HTR-8/SVneo (cell line): Measurements from ENCODE around the gene KIF6.
A peak's percentile ranks its signal among the peaks of the same experiment; 100 is the strongest.

Experiments used
- DNase-seq: peaks from one replicate; pipeline ENCODE4 v3.0.0; 2011; ENCODE audit warnings: low spot score, mixed read lengths; ENCODE audit not compliant: insufficient read length
- FAIRE-seq: peaks from 2 replicates; lab custom pipeline; 2011; peaks lifted over from hg19 to GRCh38; lab: Jason Lieb, UNC

Gene KIF6

GRCh38 chr6:39365281-39366074 is 359.7 kb downstream of the KIF6 start:
- FAIRE-seq (no peak), DNase-seq (peak; percentile 60)

GRCh38 chr6:39363280-39363679 is 361.9 kb downstream of the KIF6 start:
- FAIRE-seq, result no peak
- no peak for DNase-seq

GRCh38 chr6:39362487-39362865 is 362.7 kb downstream of the KIF6 start:
- peak; percentile 48 for DNase-seq
- no peak for FAIRE-seq

- DNase-seq (peak; percentile 69), FAIRE-seq (peak; percentile 73)
Measured at GRCh38 chr6:39361657-39362486, 363.3 kb downstream of the KIF6 start.

GRCh38 chr6:39360378-39360777 is 364.8 kb downstream of the KIF6 start:
- DNase-seq (no peak), FAIRE-seq (no peak)

GRCh38 chr6:39357998-39358686 is 367.1 kb downstream of the KIF6 start:
- FAIRE-seq, result peak; percentile 33

GRCh38 chr6:39353698-39354315 is 371.4 kb downstream of the KIF6 start:
- FAIRE-seq (no peak), DNase-seq (no peak)

More at GRCh38 chr6:39357998-39358686, 367.1 kb downstream of the KIF6 start:
- DNase-seq, result no peak

GRCh38 chr6:39350723-39351505 is 374.3 kb downstream of the KIF6 start:
- FAIRE-seq, result no peak
- no peak for DNase-seq

- no peak for DNase-seq
- no peak for FAIRE-seq
Measured at GRCh38 chr6:39348740-39349139, 376.5 kb downstream of the KIF6 start.

- peak; percentile 83 for DNase-seq
- no peak for FAIRE-seq
Measured at GRCh38 chr6:39347906-39348585, 377.2 kb downstream of the KIF6 start.

GRCh38 chr6:39347206-39347605 is 378.0 kb downstream of the KIF6 start:
- FAIRE-seq, result peak; percentile 40
- no peak for DNase-seq

GRCh38 chr6:39344821-39345280 is 380.4 kb downstream of the KIF6 start:
- FAIRE-seq, result no peak
- no peak for DNase-seq

- no peak for DNase-seq
- FAIRE-seq, result no peak
Measured at GRCh38 chr6:39343396-39343870, 381.8 kb downstream of the KIF6 start.

- FAIRE-seq, result no peak
Measured at GRCh38 chr6:39342692-39343395, 382.4 kb downstream of the KIF6 start.

GRCh38 chr6:39341937-39342336 is 383.3 kb downstream of the KIF6 start:
- no peak for FAIRE-seq
- no peak for DNase-seq

More at GRCh38 chr6:39342692-39343395, 382.4 kb downstream of the KIF6 start:
- DNase-seq, result no peak

GRCh38 chr6:39341352-39341751 is 383.9 kb downstream of the KIF6 start:
- FAIRE-seq (no peak), DNase-seq (no peak)

- DNase-seq, result no peak
- no peak for FAIRE-seq
Measured at GRCh38 chr6:39339868-39340550, 385.2 kb downstream of the KIF6 start.
